Neural cell (in vitro differentiated cells): Measurements from ENCODE around the gene VAV3. TPM values are rescaled to one million over a fixed set of nuclear protein-coding genes. Genes with fewer than 3 reads are reported as not detected.

Source experiments
- H2AFZ ChIP-seq: fragments of 200-600, 300-800 bp; sonication (generic), shearing (Covaris generic); 2 replicates; pipeline ENCODE4 v1.6.0; 2014; ENCODE audit warnings: low read depth, mild to moderate bottlenecking, antibody characterized with exemption, low read length, moderate library complexity
- H3F3A ChIP-seq: fragments of 200-600 bp; shearing (Covaris generic); 2 replicates; pipeline ENCODE4 v1.6.1; 2016; ENCODE audit warnings: mild to moderate bottlenecking, moderate library complexity, mixed read lengths, antibody characterized with exemption, low read length; ENCODE audit not compliant: insufficient read depth, poor library complexity, severe bottlenecking
- H3K27ac ChIP-seq: fragments of 200-600, 300-800 bp; sonication (generic), shearing (Covaris generic); 2 replicates; pipeline ENCODE4 v1.5.1; 2014; ENCODE audit warnings: mild to moderate bottlenecking, low read length, moderate library complexity
- H3K27me3 ChIP-seq: fragments of 300-800, 200-600 bp; sonication (generic), shearing (Covaris generic); 2 replicates; pipeline ENCODE4 v1.6.0; 2014; ENCODE audit warnings: mild to moderate bottlenecking, low read depth, low read length, moderate library complexity; ENCODE audit not compliant: insufficient read depth
- H3K36me3 ChIP-seq: fragments of 300-800, 200-600 bp; sonication (generic), shearing (Covaris generic); 2 replicates; pipeline ENCODE4 v1.5.1; 2014; ENCODE audit warnings: mild to moderate bottlenecking, antibody characterized with exemption, low read length, moderate library complexity; ENCODE audit not compliant: insufficient read depth
- H3K4me2 ChIP-seq: fragments of 300-800, 200-600 bp; sonication (generic), shearing (Covaris generic); 2 replicates; pipeline ENCODE4 v1.6.0; 2014; ENCODE audit warnings: mild to moderate bottlenecking, low read length
- H3K4me3 ChIP-seq: fragments of 300-800, 200-600 bp; sonication (generic), shearing (Covaris generic); 2 replicates; pipeline ENCODE4 v1.5.1; 2014; ENCODE audit warnings: mild to moderate bottlenecking, low read length, moderate library complexity
- H3K79me2 ChIP-seq: fragments of 200-600 bp; shearing (Covaris generic); replicated peaks from 2 replicates; pipeline ENCODE4 v1.6.0; 2014; ENCODE audit warnings: mild to moderate bottlenecking, low read length, moderate library complexity; ENCODE audit not compliant: insufficient read depth
- H3K9ac ChIP-seq: fragments of 300-800, 200-600 bp; sonication (generic), shearing (Covaris generic); 2 replicates; pipeline ENCODE4 v1.6.1; 2016; ENCODE audit warnings: mild to moderate bottlenecking, low read length, mixed read lengths
- H3K9me2 ChIP-seq: fragments of 200-600 bp; shearing (Covaris generic); 2 replicates; pipeline ENCODE4 v1.6.1; 2016; ENCODE audit warnings: mild to moderate bottlenecking, low read length, mixed read lengths; ENCODE audit not compliant: insufficient read depth
- H3K9me3 ChIP-seq: fragments of 200-600, 300-800 bp; sonication (generic), shearing (Covaris generic); 2 replicates; pipeline ENCODE4 v1.6.1; 2016; ENCODE audit warnings: mild to moderate bottlenecking, mixed run types, low read length, moderate library complexity, mixed read lengths
- H4K20me1 ChIP-seq: fragments of 200-600 bp; shearing (Covaris generic); 2 replicates; pipeline ENCODE4 v1.6.1; 2016; ENCODE audit warnings: mild to moderate bottlenecking, mixed run types; ENCODE audit not compliant: insufficient read depth
- CTCF ChIP-seq: fragments of 450-650 bp; IDR thresholded peaks from 2 replicates; pipeline ENCODE4 v1.5.1; 2014; ENCODE audit warnings: antibody characterized with exemption, mild to moderate bottlenecking, moderate library complexity; ENCODE audit not compliant: poor library complexity, severe bottlenecking
- EP300 ChIP-seq: fragments of 450-650 bp; conservative IDR thresholded peaks from 2 replicates; pipeline ENCODE4 v1.6.1; 2014; ENCODE audit warnings: antibody characterized with exemption, mild to moderate bottlenecking, moderate library complexity; ENCODE audit not compliant: poor library complexity, severe bottlenecking
- EZH2 ChIP-seq: fragments of 200-600, 300-800 bp; shearing (Covaris generic), sonication (generic); IDR thresholded peaks from 2 replicates; pipeline ENCODE4 v1.6.1; 2014; ENCODE audit warnings: antibody characterized with exemption, low read length, borderline replicate concordance, mild to moderate bottlenecking; ENCODE audit not compliant: insufficient read depth, poor library complexity, severe bottlenecking
- MXI1 ChIP-seq: fragments of 450-650 bp; conservative IDR thresholded peaks from 2 replicates; pipeline ENCODE4 v1.6.1; 2014; ENCODE audit warnings: antibody characterized with exemption, mild to moderate bottlenecking; ENCODE audit not compliant: poor library complexity, severe bottlenecking
- POLR2AphosphoS5 ChIP-seq: IDR thresholded peaks from 2 replicates; pipeline ENCODE4 v1.6.1; 2012
- RAD21 ChIP-seq: fragments of 450-650 bp; conservative IDR thresholded peaks from 2 replicates; pipeline ENCODE4 v1.6.1; 2014; ENCODE audit warnings: antibody characterized with exemption, mild to moderate bottlenecking, moderate library complexity
- REST ChIP-seq: IDR thresholded peaks from 2 replicates; pipeline ENCODE4 v1.6.1; 2012; ENCODE audit warnings: borderline replicate concordance
- SMC3 ChIP-seq: fragments of 450-650 bp; conservative IDR thresholded peaks from 2 replicates; pipeline ENCODE4 v1.6.1; 2014; ENCODE audit warnings: antibody characterized with exemption, mild to moderate bottlenecking, moderate library complexity; ENCODE audit not compliant: poor library complexity
- TAF1 ChIP-seq: IDR thresholded peaks from 2 replicates; pipeline ENCODE4 v1.6.1; 2012; ENCODE audit warnings: low read depth
- polyA plus RNA-seq: library from polyadenylated mRNA; depleted of rRNA; stranded (reverse); fragments of >200 nt; gene quantifications from 2 replicates; pipeline ENCODE4 v1.2.3, GENCODE V29; 2014

Gene VAV3
- polyA plus RNA-seq, 1 donor from 2014 or later = 7.6 TPM

GRCh38 chr1:107920999-107921398 is 44.0 kb downstream of the VAV3 start:
- Histone ChIP-seq H3K9me2 (no peaks in the 10 kb centered on the region), H3K4me2 (no peak overlapping the region), H3K27ac (no peak overlapping the region), H3K27me3 (no peaks in the 10 kb centered on the region), H4K20me1 (no peaks in the 10 kb centered on the region), H3K4me3 (no peak overlapping the region), H3K36me3 (no peaks in the 10 kb centered on the region), H3K9me3 (no peaks in the 10 kb centered on the region), H2AFZ (no peak overlapping the region), H3K79me2 (no peaks in the 10 kb centered on the region), H3K9ac (no peak overlapping the region), H3F3A (no peaks in the 10 kb centered on the region)
- no peak for TF ChIP-seq SMC3
- no peak for TF ChIP-seq MXI1
- TF ChIP-seq RAD21 = no peak
- no peak for TF ChIP-seq TAF1
- no peak for TF ChIP-seq CTCF
- TF ChIP-seq POLR2AphosphoS5 = no peak
- no peak for TF ChIP-seq REST
- no peak for TF ChIP-seq EP300
- TF ChIP-seq EZH2 = no peak

GRCh38 chr1:107920561-107920960 is 44.4 kb downstream of the VAV3 start:
- H3F3A ChIP-seq = no peaks in the 10 kb centered on the region
- no peaks in the 10 kb centered on the region for H4K20me1 ChIP-seq
- no peak overlapping the region for H2AFZ ChIP-seq
- no peak overlapping the region for H3K4me3 ChIP-seq
- H3K27ac ChIP-seq = no peak overlapping the region
- no peaks in the 10 kb centered on the region for H3K79me2 ChIP-seq
- no peak overlapping the region for H3K4me2 ChIP-seq
- no peaks in the 10 kb centered on the region for H3K9me3 ChIP-seq
- no peaks in the 10 kb centered on the region for H3K27me3 ChIP-seq
- TF ChIP-seq MXI1 (no peak), CTCF (no peak), POLR2AphosphoS5 (no peak), EP300 (no peak), SMC3 (no peak), EZH2 (no peak), TAF1 (no peak), RAD21 (no peak), REST (no peak)
- H3K36me3 ChIP-seq = no peaks in the 10 kb centered on the region
- H3K9ac ChIP-seq = no peak overlapping the region
- H3K9me2 ChIP-seq = no peaks in the 10 kb centered on the region
